Hematopoietic multipotent progenitor cell (in vitro differentiated cells): ENCODE results near the gene TRAF2. TPM values are rescaled to one million over a fixed set of nuclear protein-coding genes. Genes with fewer than 3 reads are reported as not detected.

ENCODE experiments used
- DNase-seq, 3 donors: peaks; one replicate each; pipeline ENCODE4 v3.0.0-alpha.2; 2011 to 2015; ENCODE audit warnings: low read depth in 2 of 3, low spot score in 2 of 3
- small RNA-seq: library from RNA; depleted of rRNA; stranded (forward); fragments of <200 nt; gene quantifications from one replicate; pipeline ENCODE3, GENCODE V24; 2012
- total RNA-seq: library from RNA; depleted of rRNA; stranded (reverse); fragments of >200 nt; gene quantifications from one replicate; pipeline ENCODE4 v1.2.3, GENCODE V29; 2012

Gene TRAF2
- total RNA-seq, 1 donor, result 20.5 TPM

- DNase-seq, result no peak
These were observed 87.6 kb downstream of the TRAF2 start for GRCh38 chr9:136973618-136974617.

- no peak for DNase-seq
These were observed 88.7 kb downstream of the TRAF2 start for GRCh38 chr9:136974817-136975535.

GRCh38 chr9:136975644-136976043 lies 89.3 kb downstream of the TRAF2 start:
- peak in 2 of 3 donors; percentile 82 to 89 for DNase-seq

Small RNA genes within 50 kb of the gene (small RNA-seq; reads per million reads assigned to genes)
- 0.41 reads per million for gene MIR4479

Other genes starting within 250 kb of the TRAF2 start
- gene EGFL7, start 223.6 kb upstream of the TRAF2 start, total RNA-seq, result 272 TPM
- 76.5 TPM for gene AGPAT2, start 199.1 kb upstream of the TRAF2 start, total RNA-seq
- gene DIPK1B, start 173.9 kb upstream of the TRAF2 start, total RNA-seq, result 227 TPM
- gene LCN10, start 143.6 kb upstream of the TRAF2 start, total RNA-seq, result 1.3 TPM
- gene LCN6, start 138.0 kb upstream of the TRAF2 start, total RNA-seq, result 0.81 TPM
- not detected for gene LCN8, start 128.3 kb upstream of the TRAF2 start, total RNA-seq
- gene LCN15, start 122.0 kb upstream of the TRAF2 start, total RNA-seq, result not detected
- 47.1 TPM for gene TMEM141, start 95.2 kb upstream of the TRAF2 start, total RNA-seq
- gene CCDC183, start 90.2 kb upstream of the TRAF2 start, total RNA-seq, result 1.6 TPM
- gene RABL6, start 78.6 kb upstream of the TRAF2 start, total RNA-seq, result 66.8 TPM
- gene AJM1, start 44.0 kb upstream of the TRAF2 start, total RNA-seq, result 0.27 TPM
- gene PHPT1, start 37.1 kb upstream of the TRAF2 start, total RNA-seq, result 36.9 TPM
- 1.1 TPM for gene MAMDC4, start 34.2 kb upstream of the TRAF2 start, total RNA-seq
- 211 TPM for gene EDF1, start 20.2 kb upstream of the TRAF2 start, total RNA-seq
- gene FBXW5, start 58.2 kb downstream of the TRAF2 start, total RNA-seq, result 179 TPM
- 0.81 TPM for gene C8G, start 58.7 kb downstream of the TRAF2 start, total RNA-seq
- 0.54 TPM for gene LCN12, start 65.8 kb downstream of the TRAF2 start, total RNA-seq
- not detected for gene PTGDS, start 91.0 kb downstream of the TRAF2 start, total RNA-seq
- gene LCNL1, start 96.5 kb downstream of the TRAF2 start, total RNA-seq, result not detected
- gene PAXX, start 105.9 kb downstream of the TRAF2 start, total RNA-seq, result 16.7 TPM
- gene CLIC3, start 110.1 kb downstream of the TRAF2 start, total RNA-seq, result 0.27 TPM
- 99.1 TPM for gene ABCA2, start 141.7 kb downstream of the TRAF2 start, total RNA-seq
- gene FUT7, start 145.6 kb downstream of the TRAF2 start, total RNA-seq, result 14.3 TPM
- 51.2 TPM for gene NPDC1, start 159.7 kb downstream of the TRAF2 start, total RNA-seq
- gene ENTPD2, start 167.5 kb downstream of the TRAF2 start, total RNA-seq, result not detected
- gene SAPCD2, start 184.0 kb downstream of the TRAF2 start, total RNA-seq, result 4.8 TPM
- gene UAP1L1, start 191.0 kb downstream of the TRAF2 start, total RNA-seq, result 14.8 TPM
- gene MAN1B1, start 200.5 kb downstream of the TRAF2 start, total RNA-seq, result 70.8 TPM
- 154 TPM for gene DPP7, start 228.2 kb downstream of the TRAF2 start, total RNA-seq